ENCODE results near the gene SIRT7.

Gene SIRT7

GRCh38 chr17:81904600-81905423, 13.2 kb downstream of the SIRT7 start:
- no peak for DNase-seq (ENCODE audit: low read depth)

- no peak for DNase-seq (ENCODE audit: low read depth)
Measured at GRCh38 chr17:81903896-81904599, 13.9 kb downstream of the SIRT7 start.

GRCh38 chr17:81903415-81903831, 14.6 kb downstream of the SIRT7 start:
- DNase-seq (ENCODE audit: low read depth) = no peak

DNA sequence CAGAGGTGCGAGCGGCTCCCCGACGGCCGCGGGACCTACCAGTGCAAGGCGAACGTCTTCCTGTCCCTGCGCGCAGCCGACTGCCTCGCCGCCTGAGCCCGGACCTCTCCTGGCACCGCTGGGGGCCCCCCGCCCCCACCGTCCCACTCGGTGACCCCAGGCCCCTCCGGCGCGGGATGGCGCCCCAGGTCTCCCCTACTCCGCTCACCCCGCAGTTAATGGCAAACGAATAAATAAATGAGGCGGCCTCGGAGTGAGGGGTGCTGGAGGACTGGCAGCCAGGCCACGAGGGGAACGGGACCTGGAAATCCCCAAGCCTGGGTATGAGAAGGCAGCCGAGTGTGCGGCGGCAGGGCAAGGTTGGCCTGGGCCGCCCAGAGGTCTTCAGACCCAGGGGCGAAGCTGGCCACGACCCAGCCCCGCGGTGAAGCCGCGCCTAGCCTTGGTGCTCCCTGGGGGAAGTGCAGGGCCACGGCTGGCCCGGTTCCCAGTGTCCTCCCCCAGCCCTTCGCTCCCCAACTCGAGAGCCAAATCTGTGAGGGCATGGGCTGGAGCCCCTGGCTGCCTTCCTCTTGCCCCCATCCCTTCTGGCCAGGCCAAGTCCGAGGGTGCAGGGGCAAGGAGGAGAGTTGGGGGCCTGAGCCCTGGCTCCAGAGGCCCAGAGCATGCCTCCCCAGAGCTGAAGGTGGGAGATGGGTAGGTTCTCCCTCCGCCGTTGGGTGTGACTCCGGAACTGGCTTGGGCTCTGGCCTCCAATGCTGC, 15.1 kb downstream of the SIRT7 start:
- no peak for DNase-seq (ENCODE audit: low read depth)

DNA sequence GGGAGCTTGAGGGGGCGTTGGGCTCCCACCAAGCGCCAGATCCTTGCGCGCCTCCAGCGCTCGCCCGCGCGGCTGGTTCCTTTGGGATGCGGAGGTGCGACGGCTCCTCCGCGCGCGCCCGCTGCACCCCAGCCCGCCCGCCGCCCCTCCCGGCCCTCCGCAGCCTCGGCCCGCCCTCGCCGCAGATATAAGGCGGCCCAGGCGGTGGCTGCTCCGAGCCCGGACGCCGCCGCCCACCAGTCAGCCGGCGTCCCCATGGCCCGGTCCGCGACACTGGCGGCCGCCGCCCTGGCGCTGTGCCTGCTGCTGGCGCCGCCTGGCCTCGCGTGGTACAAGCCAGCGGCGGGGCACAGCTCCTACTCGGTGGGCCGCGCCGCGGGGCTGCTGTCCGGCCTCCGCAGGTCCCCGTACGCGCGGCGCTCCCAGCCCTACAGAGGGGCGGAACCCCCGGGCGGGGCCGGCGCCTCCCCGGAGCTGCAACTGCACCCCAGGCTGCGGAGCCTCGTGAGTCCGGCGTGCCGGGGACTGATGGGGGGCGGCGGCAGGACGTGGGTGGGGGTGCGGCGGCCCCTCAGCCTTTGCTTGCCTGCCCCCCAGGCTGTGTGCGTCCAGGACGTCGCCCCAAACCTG, 15.8 kb downstream of the SIRT7 start, which contains the start of gene NPB:
Gene NPB, plus strand, starts transcription at position 216 of the 630 bp plus-strand sequence. Its CDS starts 40 bp downstream, at position 256.
- no peak for DNase-seq (ENCODE audit: low read depth)

DNA sequence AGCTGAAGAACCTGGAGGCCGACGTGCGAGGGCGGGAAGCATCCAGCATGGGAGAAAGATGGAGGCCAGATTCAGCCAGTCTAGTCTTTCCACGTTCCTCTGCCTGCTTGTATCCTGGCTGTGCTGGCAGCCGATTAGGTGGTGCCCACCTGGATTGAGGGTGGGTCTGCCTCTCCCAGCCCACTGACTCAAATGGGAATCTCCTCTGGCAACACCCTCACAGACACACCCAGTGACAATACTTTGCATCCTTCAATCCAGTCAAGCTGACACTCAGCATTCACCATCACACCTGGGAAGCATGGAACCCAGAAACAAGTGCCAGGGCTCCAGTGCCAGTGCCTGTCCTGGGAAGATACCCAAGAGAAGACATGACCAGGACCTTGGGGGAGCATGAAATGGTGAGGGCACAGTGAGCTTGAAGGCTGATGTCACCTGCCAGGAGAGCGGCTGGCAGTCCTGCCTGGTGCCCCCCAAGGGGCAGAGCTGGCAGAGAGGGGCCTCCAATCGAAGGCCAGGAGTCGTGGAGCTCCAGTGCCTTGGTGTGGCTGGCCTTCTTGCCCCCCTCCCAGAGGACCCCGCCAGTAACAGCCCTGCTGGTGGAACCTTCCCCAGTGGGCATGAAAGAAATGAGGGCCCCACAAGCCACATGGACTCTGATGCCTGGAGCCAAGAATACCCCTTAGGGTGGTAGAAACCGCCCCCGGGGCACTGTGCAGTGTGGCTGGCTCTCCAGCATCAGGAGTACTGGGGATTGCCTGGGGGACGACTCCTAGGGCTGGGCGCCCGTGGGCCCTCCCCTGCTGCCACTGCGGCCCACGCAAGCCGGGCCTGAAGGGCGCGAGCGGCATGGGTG, 16.6 kb downstream of the SIRT7 start:
- no peak for DNase-seq (ENCODE audit: low read depth)

DNA sequence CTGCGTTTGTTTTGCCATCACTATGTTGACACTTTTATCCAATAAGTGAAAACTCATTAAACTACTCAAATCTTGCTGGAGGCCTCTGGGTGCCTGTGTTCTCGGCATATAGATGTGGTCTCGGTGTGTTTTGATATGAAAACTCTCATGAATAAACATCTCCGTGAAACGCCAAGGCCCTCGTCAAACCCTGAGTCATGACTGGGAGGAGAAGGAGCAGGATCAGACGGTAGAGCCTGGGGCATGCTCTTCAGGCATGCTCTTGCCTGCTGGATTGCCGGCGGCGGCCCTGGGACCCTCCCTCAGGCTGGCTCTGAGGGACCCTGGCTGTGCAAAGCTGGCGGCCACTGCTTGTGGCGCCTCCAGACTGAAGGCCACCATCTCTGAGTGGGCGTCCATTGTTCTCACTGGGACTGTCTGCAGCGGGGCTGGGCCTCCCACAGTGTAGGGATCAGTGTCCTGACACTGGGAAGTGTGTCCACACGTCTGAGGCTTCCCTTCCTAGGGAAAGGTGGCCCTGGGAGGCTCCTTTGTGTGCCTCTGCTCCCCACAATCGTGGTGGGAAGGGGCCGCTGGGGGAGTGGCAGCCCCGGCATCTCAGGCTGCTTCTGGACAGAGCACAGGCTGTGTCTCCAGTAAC, 17.7 kb downstream of the SIRT7 start:
- no peak for DNase-seq (ENCODE audit: low read depth)

DNA sequence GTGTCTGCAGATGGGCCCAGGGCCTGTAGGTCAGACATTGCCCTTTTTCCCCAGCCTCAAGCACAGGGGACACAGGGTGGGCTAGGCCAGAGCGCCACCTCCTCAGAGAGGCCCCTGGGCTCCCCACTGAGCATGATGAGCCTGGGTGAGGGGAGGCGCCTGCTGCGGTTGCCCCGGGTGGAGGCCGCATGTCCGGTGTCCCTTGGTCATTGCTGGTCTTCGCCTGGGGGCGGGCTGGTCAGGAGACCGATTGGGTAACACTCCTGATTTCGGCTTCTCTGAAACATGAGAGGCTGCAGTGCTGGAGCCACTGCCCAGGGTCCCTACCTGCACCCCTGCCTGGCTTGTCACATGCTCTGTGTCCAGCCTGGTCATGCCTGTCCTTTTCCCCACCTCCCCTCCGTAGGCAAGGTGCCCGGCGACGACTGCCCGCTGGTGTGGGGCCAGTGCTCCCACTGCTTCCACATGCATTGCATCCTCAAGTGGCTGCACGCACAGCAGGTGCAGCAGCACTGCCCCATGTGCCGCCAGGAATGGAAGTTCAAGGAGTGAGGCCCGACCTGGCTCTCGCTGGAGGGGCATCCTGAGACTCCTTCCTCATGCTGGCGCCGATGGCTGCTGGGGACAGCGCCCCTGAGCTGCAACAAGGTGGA, 18.3 kb downstream of the SIRT7 start:
- no peak for DNase-seq (ENCODE audit: low read depth)

DNA sequence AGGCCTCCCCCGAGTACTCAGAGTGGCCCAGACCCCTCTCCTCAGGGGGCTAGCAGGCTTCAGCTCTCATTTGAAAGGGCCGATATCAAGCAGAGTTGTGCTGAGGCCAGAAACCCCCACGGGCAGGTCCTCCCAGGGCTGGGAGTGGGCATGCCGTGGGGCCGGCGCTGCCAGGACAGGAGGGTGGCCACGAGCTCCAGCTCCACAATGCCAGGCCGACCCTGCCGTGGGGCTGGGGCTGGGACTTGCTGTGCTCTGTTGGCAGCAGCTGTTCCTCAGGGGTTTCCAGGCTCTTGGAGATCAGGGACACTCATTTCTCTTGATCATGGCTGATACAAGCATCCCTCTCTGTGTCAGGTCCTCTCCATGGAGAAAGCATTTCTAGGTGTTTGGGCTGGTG, 19.1 kb downstream of the SIRT7 start:
- DNase-seq (ENCODE audit: low read depth) = no peak

DNA sequence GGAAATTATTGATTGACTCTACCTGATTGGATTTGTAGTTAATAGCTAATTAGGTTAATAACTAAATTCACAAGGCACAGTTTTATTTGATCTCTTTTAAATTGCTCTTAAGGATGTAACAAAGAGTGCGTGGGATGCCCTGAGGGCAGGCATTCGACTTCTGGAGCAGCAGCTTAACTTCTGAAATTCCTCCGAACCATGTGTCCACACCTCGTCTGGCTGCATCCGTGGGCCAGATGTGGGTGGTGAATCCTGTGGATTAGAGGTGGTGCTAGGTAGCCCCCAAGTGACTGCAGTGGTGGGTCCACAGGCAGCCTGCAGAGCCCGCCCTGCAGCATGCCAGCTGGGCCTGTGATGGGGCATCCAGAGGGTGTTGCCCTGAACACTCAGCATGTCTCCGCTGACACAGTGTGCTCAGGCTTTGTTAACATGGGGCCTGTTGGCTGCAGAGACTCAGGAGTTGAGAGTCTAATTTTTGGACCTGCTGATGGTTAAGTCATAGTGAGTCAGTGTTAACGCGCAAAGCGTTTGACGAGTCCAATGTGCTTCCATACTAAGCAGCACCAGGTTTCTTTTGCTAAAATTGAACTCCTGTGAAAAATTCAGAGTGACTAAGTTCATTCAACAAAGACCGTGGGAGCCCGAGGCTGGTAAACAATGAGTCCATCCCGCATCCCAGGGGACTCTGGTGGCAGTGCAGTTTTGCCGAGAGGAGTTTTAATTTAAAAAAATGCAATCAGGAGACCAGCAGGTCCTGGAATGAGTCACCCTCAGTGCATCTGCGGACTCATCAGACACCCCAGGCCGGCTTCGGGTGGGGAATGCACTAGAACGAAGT, 19.7 kb downstream of the SIRT7 start:
- peak; percentile 80 for DNase-seq (ENCODE audit: low read depth)

GRCh38 chr17:81895400-81895799, 22.6 kb downstream of the SIRT7 start:
- DNase-seq (ENCODE audit: low read depth) = no peak

- no peak for DNase-seq (ENCODE audit: low read depth)
Measured at GRCh38 chr17:81891303-81891552, 26.7 kb downstream of the SIRT7 start.

GRCh38 chr17:81890447-81891302, 27.3 kb downstream of the SIRT7 start:
- DNase-seq (ENCODE audit: low read depth) = peak; percentile 10

- no peak for DNase-seq (ENCODE audit: low read depth)
Measured at GRCh38 chr17:81889602-81890001, 28.4 kb downstream of the SIRT7 start.

- no peak for DNase-seq (ENCODE audit: low read depth)
Measured at GRCh38 chr17:81888988-81889595, 28.9 kb downstream of the SIRT7 start.

DNA sequence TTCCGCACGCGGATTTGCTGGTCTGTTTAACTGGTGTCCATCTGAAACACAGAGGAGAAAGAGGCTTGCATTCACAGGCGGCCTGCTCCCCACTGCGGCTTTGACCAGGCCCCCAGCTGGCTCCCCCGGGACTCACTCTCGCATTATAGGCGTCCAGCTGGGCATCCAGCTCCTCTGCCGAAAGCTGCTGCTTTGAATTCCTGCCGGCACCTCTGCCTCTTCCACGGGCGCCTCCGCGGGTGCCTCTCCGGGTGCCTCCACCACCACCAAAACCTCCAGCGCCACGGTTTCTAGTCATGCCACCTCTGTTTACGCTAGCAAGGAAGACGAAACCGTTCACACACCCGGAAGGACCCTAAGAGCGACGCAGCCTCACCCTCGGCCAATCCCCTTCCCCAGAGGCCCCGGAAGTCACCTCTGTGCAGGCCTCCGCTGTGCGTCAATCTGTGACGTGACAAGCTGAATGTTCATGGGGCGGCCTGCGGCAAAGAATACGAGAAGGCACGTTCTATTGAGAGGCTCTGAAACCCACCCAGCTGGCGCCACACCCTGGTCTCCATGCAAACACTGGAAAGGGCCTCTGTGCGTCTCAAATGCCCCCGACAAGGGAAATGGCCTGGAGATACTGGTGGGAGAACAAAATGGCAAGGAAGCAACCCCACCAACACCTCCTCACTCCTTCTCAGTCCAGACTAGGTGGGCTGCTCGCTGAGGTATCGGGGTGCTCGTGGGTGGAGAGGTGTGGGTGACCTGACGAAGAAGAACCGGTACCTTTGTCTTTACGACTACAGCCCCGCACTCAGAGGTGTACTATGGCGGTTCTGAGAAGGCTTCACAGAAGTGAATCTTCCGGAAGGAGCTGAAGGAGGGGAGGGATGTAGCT, 29.6 kb downstream of the SIRT7 start:
- no peak for DNase-seq (ENCODE audit: low read depth)

Measured in iris pigment epithelial cell (primary cell).